ENCODE results near the gene DDX10. TPM values are rescaled to one million over a fixed set of nuclear protein-coding genes. Genes with fewer than 3 reads are reported as not detected.
A peak's percentile ranks its signal among the peaks of the same experiment; 100 is the strongest.
"Not testable (repeated sequence)": the region's sequence is repeated elsewhere in the genome, so short reads cannot be mapped to it uniquely, and the experiment has no call there.

Gene DDX10
- polyA plus RNA-seq, 4 donors, result 7.3 to 22.0 (median 12.1) TPM

DNA sequence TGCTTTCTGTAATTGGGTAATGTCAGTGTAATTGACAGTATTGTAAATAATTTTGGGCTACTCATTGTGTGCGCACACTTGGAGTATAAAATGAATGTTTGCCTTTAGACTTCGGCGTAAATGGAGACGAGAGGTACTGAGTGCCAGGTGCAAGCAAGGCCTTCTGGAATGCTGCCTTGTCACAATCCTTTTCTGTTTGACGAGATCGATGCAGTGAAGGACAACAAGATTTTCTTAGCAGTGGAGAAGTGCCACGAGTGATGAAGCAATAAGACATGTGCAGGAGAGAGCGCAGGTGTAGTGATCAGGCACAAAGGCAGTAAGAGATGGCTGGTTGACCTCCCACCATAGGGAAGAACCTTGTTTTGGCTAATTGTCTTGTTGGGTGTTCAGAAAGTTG lies 67.5 kb downstream of the DDX10 start:
- WGBS, 3 donors, result 94 to 95% (median 94%) methylated on average over 8 of the region's 8 CpGs

DNA sequence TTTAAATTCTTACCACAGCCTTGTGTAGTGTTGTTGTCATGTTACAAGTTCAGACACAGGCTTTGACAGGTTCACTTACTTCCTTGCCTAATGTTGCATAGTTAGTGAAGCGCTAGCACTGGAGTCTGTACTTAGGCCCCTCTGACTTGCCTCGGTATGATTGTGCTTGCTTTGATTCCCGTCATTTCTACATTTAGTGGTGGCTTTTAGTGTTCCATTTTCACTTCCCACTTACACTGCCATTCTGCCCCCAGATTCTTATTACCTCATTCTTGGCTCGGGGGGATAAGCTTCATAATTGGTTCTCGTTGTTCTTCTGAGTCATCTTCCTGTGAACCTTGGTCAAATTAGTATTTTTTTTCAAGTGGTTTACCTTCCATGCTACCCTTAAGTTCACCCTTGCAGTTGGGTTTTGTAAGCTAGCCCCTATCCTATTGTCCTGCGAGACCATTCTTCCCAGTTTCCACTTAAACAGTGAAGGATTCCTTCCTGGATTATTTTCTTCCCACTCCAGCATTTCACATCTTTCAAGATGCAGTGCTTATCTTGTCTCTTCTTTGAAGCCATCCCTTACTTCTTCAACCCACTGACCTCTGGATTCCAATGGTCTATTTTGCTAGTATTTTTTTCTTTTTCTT lies 68.7 kb downstream of the DDX10 start:
- no peaks in the 10 kb centered on the region for H3K36me3 ChIP-seq (ENCODE audit: control insufficient read depth in 3 of 3, insufficient read depth in 2 of 3, low read depth in 1 of 3, low read length in 3 of 3)
- H3K4me1 ChIP-seq (ENCODE audit: control insufficient read depth in 3 of 3, insufficient read depth in 2 of 3, low read depth in 1 of 3, low read length in 2 of 3), result peaks cover 0 to 9% (median 0%) of the 10 kb centered on the region in 3 donors
- no peaks in the 10 kb centered on the region for H3K9me3 ChIP-seq (ENCODE audit: control insufficient read depth in 2 of 2, insufficient read depth in 1 of 2, low read depth in 1 of 2, low read length in 1 of 2)
- H3K27me3 ChIP-seq (ENCODE audit: control insufficient read depth in 3 of 3, insufficient read depth in 3 of 3, low read length in 3 of 3), result no peaks in the 10 kb centered on the region
- no peak overlapping the region for H3K4me3 ChIP-seq (ENCODE audit: low read depth in 1 of 3, low read length in 3 of 3)
- WGBS, 3 donors, result 59 to 74% (median 60%) methylated on average over 6 of the region's 6 CpGs
- peak in 1 of 2 donors; percentile 11 for DNase-seq
- no peak for FAIRE-seq
- peak overlapping the region in 1 of 3 donors; percentile 21 for H3K27ac ChIP-seq (ENCODE audit: low read depth in 1 of 3, low read length in 2 of 3)

More for the DNA sequence above, 67.5 kb downstream of the DDX10 start:
- Histone ChIP-seq H3K36me3 (ENCODE audit: control insufficient read depth in 3 of 3, insufficient read depth in 2 of 3, low read depth in 1 of 3, low read length in 3 of 3) (no peaks in the 10 kb centered on the region), H3K4me3 (ENCODE audit: low read depth in 1 of 3, low read length in 3 of 3) (no peak overlapping the region), H3K27me3 (ENCODE audit: control insufficient read depth in 3 of 3, insufficient read depth in 3 of 3, low read length in 3 of 3) (no peaks in the 10 kb centered on the region), H3K27ac (ENCODE audit: low read depth in 1 of 3, low read length in 2 of 3) (no peak overlapping the region), H3K4me1 (ENCODE audit: control insufficient read depth in 3 of 3, insufficient read depth in 2 of 3, low read depth in 1 of 3, low read length in 2 of 3) (peaks cover 0 to 9% (median 0%) of the 10 kb centered on the region in 3 donors), H3K9me3 (ENCODE audit: control insufficient read depth in 2 of 2, insufficient read depth in 1 of 2, low read depth in 1 of 2, low read length in 1 of 2) (no peaks in the 10 kb centered on the region)
- FAIRE-seq (no peak), DNase-seq (no peak)

DNA sequence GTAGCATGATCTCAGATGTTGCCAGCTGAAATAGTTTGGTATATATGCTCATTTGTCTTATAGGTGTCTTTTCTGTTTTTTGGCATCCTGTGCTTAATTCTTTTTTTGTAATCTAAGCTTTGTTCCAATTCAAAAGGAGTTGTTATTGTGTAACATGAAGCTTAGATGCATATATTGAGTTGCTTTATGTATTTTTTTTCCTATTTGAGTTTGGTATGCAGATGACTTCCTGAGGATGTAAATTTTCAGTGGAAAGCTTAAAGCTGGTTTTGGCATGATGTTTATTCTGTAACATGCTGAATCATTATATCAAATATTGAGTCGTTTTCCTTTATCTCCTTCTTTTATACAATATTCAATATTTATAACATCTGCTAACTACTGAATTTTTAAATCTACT lies 69.4 kb downstream of the DDX10 start:
- Histone ChIP-seq H3K4me1 (ENCODE audit: control insufficient read depth in 3 of 3, insufficient read depth in 2 of 3, low read depth in 1 of 3, low read length in 2 of 3) (peaks cover 0 to 9% (median 0%) of the 10 kb centered on the region in 3 donors), H3K27me3 (ENCODE audit: control insufficient read depth in 3 of 3, insufficient read depth in 3 of 3, low read length in 3 of 3) (no peaks in the 10 kb centered on the region), H3K36me3 (ENCODE audit: control insufficient read depth in 3 of 3, insufficient read depth in 2 of 3, low read depth in 1 of 3, low read length in 3 of 3) (no peaks in the 10 kb centered on the region), H3K9me3 (ENCODE audit: control insufficient read depth in 2 of 2, insufficient read depth in 1 of 2, low read depth in 1 of 2, low read length in 1 of 2) (no peaks in the 10 kb centered on the region), H3K27ac (ENCODE audit: low read depth in 1 of 3, low read length in 2 of 3) (no peak overlapping the region), H3K4me3 (ENCODE audit: low read depth in 1 of 3, low read length in 3 of 3) (no peak overlapping the region)
- DNase-seq (no peak), FAIRE-seq (no peak)
- 31 to 50% (median 38%) methylated on average over 1 of the region's 1 CpG for WGBS, 3 donors

DNA sequence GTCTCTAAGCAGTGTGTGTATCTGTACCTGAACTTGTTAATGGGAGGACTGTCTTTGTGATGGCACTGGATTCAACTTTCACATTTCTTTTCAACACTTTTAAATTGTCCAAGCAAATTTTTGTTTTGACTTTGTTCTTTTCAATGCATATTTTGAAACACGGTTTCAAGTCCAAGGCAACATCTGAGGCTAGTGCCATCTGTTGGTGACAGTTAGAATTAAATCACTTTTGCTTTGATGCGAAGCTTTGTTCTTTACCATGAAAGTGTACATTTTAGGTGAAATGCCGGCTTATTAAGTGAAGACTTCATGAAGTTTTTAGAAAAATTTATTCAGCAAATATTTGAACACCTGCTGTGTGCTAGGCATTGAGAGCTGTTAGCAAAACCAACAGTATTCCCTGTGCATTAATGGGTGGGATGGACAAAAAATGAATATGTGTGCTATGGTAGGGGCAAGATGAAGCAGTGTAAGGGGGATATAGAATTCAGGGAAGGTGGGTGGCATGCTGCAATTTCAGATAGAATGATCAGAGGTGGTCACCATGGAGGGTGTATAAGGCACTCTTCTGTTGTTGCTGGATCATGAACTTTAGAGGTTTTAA lies 70.2 kb downstream of the DDX10 start:
- no peak for FAIRE-seq
- DNase-seq, result peak; percentile 22 to 27
- no peaks in the 10 kb centered on the region for H3K9me3 ChIP-seq (ENCODE audit: control insufficient read depth in 2 of 2, insufficient read depth in 1 of 2, low read depth in 1 of 2, low read length in 1 of 2)
- H3K27me3 ChIP-seq (ENCODE audit: control insufficient read depth in 3 of 3, insufficient read depth in 3 of 3, low read length in 3 of 3), result no peaks in the 10 kb centered on the region
- H3K4me3 ChIP-seq (ENCODE audit: low read depth in 1 of 3, low read length in 3 of 3), result no peak overlapping the region
- H3K4me1 ChIP-seq (ENCODE audit: control insufficient read depth in 3 of 3, insufficient read depth in 2 of 3, low read depth in 1 of 3, low read length in 2 of 3), result peaks cover 0 to 9% (median 0%) of the 10 kb centered on the region in 3 donors
- 71 to 75% (median 73%) methylated on average over 3 of the region's 3 CpGs for WGBS, 3 donors
- no peaks in the 10 kb centered on the region for H3K36me3 ChIP-seq (ENCODE audit: control insufficient read depth in 3 of 3, insufficient read depth in 2 of 3, low read depth in 1 of 3, low read length in 3 of 3)
- H3K27ac ChIP-seq (ENCODE audit: low read depth in 1 of 3, low read length in 2 of 3), result no peak overlapping the region

DNA sequence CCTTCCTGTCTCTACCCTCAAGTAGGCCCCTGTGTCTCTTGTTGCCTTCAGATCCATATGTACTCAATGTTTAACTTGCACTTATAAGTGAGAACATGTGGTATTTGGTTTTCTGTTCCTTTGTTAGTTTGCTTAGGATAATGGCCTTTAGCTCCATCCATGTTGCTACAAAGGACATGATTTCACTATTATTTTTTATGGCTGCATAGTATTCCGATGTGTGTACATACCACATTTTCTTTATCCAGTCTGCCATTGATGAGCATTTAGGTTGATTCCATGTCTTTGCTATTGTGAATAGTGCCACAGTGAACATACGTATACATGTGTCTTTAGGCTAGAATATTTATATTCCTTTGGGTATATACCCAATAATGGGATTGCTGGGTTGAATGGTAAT lies 75.3 kb downstream of the DDX10 start:
- not testable (repeated sequence) for H3K4me3 ChIP-seq (ENCODE audit: low read depth in 1 of 3, low read length in 3 of 3); H3K27ac ChIP-seq (ENCODE audit: low read depth in 1 of 3, low read length in 2 of 3); H3K9me3 ChIP-seq (ENCODE audit: control insufficient read depth in 2 of 2, insufficient read depth in 1 of 2, low read depth in 1 of 2, low read length in 1 of 2); H3K36me3 ChIP-seq (ENCODE audit: control insufficient read depth in 3 of 3, insufficient read depth in 2 of 3, low read depth in 1 of 3, low read length in 3 of 3); H3K27me3 ChIP-seq (ENCODE audit: control insufficient read depth in 3 of 3, insufficient read depth in 3 of 3, low read length in 3 of 3); DNase-seq; H3K4me1 ChIP-seq (ENCODE audit: control insufficient read depth in 3 of 3, insufficient read depth in 2 of 3, low read depth in 1 of 3, low read length in 2 of 3); FAIRE-seq
- WGBS, 3 donors, result 96 to 100% (median 97%) methylated on average over 2 of the region's 2 CpGs

DNA sequence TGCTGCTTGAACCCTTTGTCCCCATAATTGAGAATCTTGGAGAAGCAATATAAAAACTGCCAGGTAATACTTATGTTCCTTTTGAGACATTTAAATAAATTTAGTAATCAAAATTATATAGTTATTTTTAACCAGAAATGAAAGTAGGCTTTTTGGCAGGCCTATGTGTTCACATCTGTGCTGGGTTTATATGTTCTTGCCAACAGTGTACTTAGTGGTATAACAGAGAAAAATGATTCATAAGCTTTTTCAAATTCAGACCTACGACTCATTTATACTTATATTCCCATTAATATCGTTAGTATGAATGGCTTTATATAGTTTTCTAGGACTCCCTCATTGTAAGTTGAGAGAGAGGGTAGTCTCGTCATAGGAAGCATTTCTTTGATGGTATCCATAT lies 79.0 kb downstream of the DDX10 start:
- no peak for DNase-seq
- FAIRE-seq, result no peak

DNA sequence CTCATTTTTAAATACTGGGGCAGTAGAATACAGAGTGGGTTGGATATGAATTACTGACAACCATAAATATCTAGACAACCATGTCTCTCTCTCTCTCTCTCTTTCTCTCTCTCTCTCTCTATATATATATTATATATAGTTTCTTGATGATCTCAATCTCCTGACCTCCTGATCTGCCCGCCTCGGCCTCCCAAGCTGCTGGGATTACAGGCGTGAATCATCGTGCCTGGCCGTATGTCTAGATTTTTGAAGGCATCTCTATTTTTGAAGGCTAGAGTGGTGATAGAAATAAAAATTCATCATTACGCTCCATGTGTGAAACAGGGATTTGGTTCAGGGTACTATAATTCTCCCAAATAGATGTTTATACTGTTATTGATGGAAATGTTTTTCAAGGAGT lies 84.1 kb downstream of the DDX10 start:
- H3K27ac ChIP-seq (ENCODE audit: low read depth in 1 of 3, low read length in 2 of 3), result no peak overlapping the region
- H3K27me3 ChIP-seq (ENCODE audit: control insufficient read depth in 3 of 3, insufficient read depth in 3 of 3, low read length in 3 of 3), result no peaks in the 10 kb centered on the region
- DNase-seq (no peak), FAIRE-seq (no peak)
- no peaks in the 10 kb centered on the region for H3K36me3 ChIP-seq (ENCODE audit: control insufficient read depth in 3 of 3, insufficient read depth in 2 of 3, low read depth in 1 of 3, low read length in 3 of 3)
- no peak overlapping the region for H3K4me3 ChIP-seq (ENCODE audit: low read depth in 1 of 3, low read length in 3 of 3)
- no peaks in the 10 kb centered on the region for H3K4me1 ChIP-seq (ENCODE audit: control insufficient read depth in 3 of 3, insufficient read depth in 2 of 3, low read depth in 1 of 3, low read length in 2 of 3)
- no peaks in the 10 kb centered on the region for H3K9me3 ChIP-seq (ENCODE audit: control insufficient read depth in 2 of 2, insufficient read depth in 1 of 2, low read depth in 1 of 2, low read length in 1 of 2)
- 95 to 98% (median 97%) methylated on average over 6 of the region's 6 CpGs for WGBS, 3 donors

More for the DNA sequence above, 79.0 kb downstream of the DDX10 start:
- Histone ChIP-seq H3K27ac (ENCODE audit: low read depth in 1 of 3, low read length in 2 of 3) (no peak overlapping the region), H3K36me3 (ENCODE audit: control insufficient read depth in 3 of 3, insufficient read depth in 2 of 3, low read depth in 1 of 3, low read length in 3 of 3) (peaks cover 0 to 2% (median 0%) of the 10 kb centered on the region in 3 donors), H3K4me1 (ENCODE audit: control insufficient read depth in 3 of 3, insufficient read depth in 2 of 3, low read depth in 1 of 3, low read length in 2 of 3) (no peaks in the 10 kb centered on the region), H3K4me3 (ENCODE audit: low read depth in 1 of 3, low read length in 3 of 3) (no peak overlapping the region), H3K27me3 (ENCODE audit: control insufficient read depth in 3 of 3, insufficient read depth in 3 of 3, low read length in 3 of 3) (no peaks in the 10 kb centered on the region), H3K9me3 (ENCODE audit: control insufficient read depth in 2 of 2, insufficient read depth in 1 of 2, low read depth in 1 of 2, low read length in 1 of 2) (no peaks in the 10 kb centered on the region)
- WGBS, 3 donors, result 79 to 84% (median 82%) methylated on average over 3 of the region's 3 CpGs

DNA sequence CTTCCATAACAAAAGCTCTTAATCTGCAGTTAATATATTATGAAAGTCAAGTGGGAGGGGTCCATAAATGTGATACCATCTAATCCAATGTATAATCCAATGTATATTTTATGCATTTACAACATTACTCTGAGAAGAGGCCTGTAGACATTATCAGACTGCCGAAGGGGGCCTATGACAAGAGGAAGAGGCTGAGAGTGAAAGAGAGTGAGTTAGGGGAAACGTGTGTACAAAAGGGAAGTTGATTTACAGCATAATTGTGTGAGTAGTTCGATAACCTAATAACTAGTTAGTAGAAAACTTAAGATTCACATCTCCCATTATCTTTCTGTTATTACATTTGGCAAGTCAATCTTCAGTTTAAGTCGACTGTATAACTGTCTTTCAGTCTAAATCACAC lies 86.6 kb downstream of the DDX10 start:
- no peak for DNase-seq
- Histone ChIP-seq H3K9me3 (ENCODE audit: control insufficient read depth in 2 of 2, insufficient read depth in 1 of 2, low read depth in 1 of 2, low read length in 1 of 2) (no peaks in the 10 kb centered on the region), H3K4me3 (ENCODE audit: low read depth in 1 of 3, low read length in 3 of 3) (no peak overlapping the region), H3K27me3 (ENCODE audit: control insufficient read depth in 3 of 3, insufficient read depth in 3 of 3, low read length in 3 of 3) (no peaks in the 10 kb centered on the region), H3K36me3 (ENCODE audit: control insufficient read depth in 3 of 3, insufficient read depth in 2 of 3, low read depth in 1 of 3, low read length in 3 of 3) (no peaks in the 10 kb centered on the region), H3K27ac (ENCODE audit: low read depth in 1 of 3, low read length in 2 of 3) (no peak overlapping the region), H3K4me1 (ENCODE audit: control insufficient read depth in 3 of 3, insufficient read depth in 2 of 3, low read depth in 1 of 3, low read length in 2 of 3) (peaks cover 0 to 3% (median 0%) of the 10 kb centered on the region in 3 donors)
- FAIRE-seq, result no peak
- WGBS, 3 donors, result 82 to 91% (median 89%) methylated on average over 4 of the region's 4 CpGs
